DMS53 treated with DMSO at 0.1 percent for 48 hours (cell line): ENCODE results near the gene LSMEM2.
"Not testable (repeated sequence)": the region's sequence is repeated elsewhere in the genome, so short reads cannot be mapped to it uniquely, and the experiment has no call there.

Source experiments
- DNase-seq: peaks from one replicate; lab custom pipeline; 2025; ENCODE audit not compliant: unreplicated experiment; lab: John Stamatoyannopoulos, UW

LSMEM2 gene

DNA sequence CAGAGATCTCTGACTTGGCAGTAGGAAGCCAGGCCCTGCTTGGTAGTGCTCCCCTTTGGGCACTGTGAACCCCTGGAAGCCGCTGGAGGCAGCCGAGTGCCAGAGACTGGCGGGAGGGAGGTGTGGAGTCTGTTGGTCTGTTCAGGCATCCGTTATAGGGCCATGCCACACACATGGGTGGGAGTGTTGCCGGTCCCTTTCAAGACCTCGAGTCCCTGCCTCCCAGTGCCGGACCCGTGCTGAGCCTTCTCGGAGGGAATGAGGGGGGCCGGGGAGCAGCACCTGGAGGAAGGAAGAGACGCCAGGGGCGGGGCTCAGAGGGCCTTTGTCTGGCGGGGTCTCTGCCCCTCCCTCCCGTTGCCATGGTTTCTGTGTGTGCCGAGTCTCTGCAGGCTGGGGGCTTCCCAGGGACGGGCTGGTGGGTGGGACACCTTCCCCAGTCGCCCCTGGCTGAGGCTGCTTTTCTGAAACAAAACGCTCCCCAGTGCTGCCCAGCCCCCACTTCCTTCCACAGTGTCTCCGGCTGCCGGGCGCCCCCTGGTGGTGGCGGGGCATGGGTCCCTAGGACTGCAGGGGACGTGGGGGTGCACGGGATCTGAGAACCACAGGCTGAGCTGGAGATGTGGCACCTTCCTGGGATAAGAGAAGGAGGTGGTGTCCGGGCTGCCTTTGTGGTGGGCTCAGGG lies 32.9 kb upstream of the LSMEM2 start:
- DNase-seq: peak; percentile 15

DNA sequence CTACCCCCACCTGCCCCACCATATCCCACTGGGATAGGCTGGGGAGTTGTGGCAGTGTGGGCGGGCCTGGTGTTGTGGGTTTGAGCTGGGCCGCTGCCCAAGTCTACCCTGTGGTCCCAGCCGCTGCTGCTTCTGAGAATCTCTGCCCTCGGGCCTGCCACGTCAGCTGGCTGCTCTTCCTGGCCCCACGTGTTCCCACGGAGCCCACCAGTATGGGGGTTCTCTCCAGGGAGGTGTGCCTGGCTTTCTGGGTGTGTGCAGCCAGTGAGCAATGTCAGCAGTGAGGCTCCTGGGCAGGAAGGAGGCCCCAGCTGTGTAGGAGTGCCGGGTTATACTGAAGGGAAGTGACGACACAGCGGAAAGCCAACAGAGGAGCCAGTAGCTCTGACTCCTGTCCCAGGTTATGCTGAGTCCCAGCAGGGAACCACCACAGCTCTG lies 32.4 kb upstream of the LSMEM2 start:
- no peak for DNase-seq

DNA sequence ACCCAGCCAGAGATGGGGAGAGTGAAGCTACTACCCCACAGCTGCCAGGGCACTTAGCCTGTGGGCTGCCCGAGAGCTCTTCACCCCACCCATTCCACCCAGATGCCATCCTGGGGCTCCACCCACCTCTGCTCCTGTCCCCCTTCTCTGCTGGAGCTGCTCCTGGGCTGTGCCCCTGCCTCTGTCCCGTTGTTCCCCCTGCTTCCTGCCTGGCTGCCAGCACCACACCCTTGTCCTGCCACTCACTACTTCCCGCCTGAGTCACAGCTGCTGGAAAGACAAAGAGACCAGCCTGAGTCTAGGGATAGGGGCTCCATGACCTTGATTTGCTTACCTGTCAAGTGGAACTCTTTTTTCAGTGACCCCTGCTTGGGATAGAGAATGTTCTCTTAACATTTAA lies 30.5 kb upstream of the LSMEM2 start:
- DNase-seq: no peak

DNA sequence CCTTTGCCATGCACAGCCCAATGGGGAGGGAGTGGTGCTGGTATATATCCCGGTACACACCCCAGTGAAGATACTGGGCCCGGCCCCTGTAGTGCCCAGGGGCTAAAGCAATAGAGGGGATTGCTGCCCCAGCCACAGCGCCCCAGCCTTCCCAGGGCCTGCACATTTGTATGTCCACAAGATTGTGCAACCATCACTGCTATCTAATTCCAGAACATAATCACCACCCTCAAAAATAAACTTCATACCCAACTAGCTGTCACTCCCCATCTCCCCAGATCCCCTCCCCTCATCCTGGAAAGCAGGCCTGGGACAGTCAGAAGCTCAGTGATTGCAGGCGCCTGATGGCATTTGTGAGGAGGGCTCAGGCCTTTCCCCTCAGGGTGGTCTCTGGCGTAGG lies 29.4 kb upstream of the LSMEM2 start:
- no peak for DNase-seq

DNA sequence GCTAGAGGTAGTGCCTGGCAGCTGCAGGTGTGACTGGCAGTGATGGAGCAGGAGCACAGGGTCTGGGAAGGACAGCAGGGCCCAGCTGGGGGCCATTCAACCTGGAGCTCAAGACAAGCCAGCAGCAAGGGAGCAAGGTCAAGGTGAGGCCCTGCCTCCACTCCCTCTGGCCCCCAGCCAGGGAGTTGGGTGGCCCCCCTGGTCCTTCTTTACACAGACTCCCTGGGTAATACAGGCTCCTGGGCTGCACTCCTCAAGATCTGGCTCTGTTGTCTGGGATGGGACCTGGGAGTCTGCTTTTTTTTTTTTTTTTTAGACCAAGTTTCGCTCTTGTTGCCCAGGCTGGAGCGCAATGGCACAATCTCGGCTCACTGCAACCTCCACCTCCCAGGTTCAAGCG lies 28.4 kb upstream of the LSMEM2 start:
- DNase-seq: no peak

DNA sequence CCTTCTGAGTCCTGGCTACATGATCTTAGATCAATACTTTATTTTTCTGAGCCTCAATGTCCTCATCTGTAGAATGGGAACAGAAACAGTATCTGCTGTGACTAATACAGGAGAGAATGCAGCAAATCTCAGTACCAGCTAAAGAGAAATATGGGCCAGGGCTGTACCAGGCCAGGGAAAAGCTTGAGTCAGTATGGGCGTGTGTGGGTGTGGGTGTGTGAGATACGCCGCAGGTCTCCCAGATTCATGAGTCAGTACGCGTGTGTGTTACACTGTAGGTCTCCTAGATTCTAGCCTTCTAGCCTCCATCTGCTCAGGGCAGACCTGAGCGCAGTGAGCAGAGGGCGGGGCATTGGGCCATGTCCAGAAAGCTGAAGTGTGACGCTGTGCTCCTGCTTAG lies 27.7 kb upstream of the LSMEM2 start:
- no peak for DNase-seq

DNA sequence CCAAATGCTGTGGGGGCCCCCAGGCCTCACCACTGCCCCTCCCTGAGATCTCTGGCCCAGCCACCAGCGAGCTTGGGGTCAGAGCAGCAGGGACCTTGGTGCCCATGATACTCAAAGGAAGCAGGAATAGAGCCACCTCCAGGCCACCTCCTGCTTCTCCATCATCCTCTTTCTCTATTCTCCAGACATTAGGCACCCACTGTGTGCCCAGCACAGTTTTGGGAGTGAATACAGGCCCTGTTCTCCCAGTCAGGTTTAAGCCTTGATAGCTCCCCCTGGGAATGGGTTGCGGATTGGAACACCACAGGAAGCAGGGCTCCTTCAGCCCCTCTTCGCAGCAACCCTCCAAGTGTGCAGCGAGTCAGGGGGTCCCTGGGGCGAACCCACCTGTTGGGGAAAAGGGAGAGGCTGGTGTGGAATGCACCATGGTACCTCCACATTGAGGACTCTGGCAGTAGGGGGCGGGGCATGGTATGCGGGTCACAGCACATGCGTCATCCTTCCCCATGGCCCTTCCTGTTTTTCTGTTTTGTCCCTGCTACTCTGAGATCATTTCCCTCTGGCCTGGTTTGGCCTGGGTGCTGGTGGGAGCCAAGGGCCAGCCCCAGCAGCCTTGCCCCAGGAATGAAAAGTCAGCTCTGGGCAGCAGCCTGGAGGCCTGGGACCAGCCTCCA lies 24.2 kb upstream of the LSMEM2 start:
- DNase-seq: no peak

DNA sequence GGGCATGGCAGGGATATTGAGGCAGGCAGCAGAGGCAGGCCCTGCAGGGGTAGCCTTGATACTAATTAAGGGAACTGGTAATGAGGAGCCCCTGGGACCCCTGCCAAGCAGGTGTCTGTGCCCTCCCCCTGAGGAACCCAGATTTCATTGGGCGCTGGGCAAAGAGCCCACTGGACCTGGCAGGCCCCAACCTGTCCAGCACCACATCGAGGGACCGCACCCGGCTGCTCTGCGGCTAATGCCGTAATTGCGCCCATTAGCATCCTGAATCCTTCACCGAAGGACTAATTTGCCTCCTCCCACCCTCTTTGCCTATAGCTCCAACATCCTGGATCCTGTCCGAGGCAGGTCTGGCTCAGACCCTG lies 23.7 kb upstream of the LSMEM2 start:
- DNase-seq: no peak

DNA sequence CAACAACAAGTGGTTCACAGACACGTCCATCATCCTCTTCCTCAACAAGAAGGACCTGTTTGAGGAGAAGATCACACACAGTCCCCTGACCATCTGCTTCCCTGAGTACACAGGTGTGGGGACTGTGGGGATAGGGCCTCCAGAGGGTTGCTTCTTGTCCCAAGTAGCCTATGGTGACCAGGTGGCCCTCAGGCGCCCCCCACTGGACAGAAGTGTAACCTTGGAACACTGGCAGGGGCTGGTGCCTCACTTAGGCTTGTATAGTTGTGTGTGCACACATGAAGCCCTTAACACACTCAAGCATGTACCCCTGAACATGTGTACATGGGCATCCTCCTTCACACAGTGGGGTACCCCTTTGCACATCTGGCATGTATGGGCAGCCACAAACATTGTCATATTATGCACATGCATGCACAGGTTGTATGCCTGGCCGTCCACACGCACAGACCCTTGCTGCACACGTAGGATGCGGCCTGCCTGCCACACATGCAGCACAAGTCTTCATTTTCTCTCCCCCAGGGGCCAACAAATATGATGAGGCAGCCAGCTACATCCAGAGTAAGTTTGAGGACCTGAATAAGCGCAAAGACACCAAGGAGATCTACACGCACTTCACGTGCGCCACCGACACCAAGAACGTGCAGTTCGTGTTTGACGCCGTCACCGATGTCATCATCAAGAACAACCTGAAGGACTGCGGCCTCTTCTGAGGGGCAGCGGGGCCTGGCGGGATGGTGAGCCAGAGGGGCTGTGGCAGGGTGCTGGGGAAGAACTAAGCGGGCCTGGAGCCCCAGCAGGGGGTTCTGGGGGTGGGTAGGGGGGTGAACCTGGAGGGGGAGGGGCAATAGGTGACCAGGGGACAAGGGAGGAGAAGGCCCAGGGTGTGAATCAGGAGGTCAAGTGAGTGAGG lies 21.7 kb upstream of the LSMEM2 start:
- peak; percentile 10 for DNase-seq

DNA sequence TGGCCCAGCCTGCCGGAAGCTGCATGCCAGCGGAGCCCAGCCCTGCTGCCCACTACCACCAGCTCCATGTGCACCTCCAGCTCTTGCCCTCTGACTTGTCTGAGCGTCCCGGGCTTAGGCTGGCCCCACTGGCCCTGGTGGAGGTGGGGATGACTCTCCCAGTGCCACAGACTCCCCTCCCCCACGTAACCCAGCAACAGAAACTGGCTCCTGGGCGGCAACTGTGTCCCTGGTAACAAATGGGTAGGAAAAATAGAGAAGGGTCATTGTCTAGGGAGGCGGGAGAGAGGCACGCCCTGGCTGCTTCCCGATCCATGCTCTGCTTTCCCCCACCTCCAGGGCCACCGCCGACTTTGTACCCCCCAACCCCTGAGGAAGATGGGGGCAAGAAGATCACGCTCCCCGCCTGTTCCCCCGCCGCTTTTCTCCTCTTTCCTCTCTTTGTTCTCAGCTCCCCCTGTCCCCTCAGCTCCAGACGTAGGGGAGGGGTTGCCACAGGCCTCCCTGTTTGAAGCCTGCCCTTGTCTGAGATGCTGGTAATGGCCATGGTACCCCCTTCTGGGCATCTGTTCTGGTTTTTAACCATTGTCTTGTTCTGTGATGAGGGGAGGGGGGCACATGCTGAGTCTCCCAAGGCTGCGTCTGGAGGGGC lies 20.7 kb upstream of the LSMEM2 start:
- no peak for DNase-seq

DNA sequence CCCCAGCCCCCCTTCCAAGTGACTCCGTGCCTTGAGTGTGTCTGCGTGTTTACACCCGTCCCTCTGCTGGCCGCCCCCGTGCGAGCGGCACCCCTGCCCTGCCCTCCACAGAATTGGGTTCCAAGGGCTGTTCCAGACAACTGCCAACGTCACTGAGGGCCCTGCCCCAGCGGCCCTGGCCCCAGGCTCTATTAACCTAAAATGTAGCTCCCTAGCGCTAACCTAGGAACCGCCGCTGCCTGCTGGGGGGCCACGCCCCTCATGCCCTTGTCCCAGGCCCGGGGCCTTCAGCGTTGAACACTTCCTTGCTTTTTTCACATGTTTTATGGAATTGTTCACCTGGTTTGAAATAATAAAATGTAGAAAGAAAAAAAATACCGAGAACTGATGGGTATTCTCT lies 19.9 kb upstream of the LSMEM2 start:
- no peak for DNase-seq

DNA sequence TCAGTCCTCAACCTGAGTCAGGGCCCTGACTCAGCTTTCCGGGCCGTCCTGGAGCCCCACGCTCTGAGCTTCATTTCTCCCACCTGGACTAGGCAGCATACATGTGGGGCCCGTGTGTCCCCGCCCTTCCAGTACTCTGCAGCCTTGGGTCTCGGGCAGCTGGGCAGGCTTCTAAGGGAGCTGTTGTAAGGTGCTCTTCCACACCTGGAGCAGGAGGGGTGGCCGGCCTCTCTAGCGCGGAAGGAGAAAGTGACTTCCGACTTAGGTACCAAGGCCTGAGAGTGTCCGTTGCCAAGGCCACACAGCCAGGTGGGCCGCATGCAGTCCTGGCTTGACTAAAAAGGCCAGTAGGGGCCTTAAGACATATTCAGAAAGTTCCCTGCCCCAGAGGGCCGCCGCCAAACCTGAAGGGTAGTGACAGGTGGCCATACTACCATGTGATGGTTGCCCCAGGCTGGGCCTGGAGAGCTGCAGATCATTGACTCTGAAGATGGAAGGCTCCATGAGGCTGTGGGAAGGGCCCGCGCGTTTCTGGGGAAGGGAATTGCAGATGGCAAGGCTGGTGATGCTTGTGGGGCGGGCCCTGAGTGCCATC lies 19.4 kb upstream of the LSMEM2 start:
- DNase-seq: no peak

DNA sequence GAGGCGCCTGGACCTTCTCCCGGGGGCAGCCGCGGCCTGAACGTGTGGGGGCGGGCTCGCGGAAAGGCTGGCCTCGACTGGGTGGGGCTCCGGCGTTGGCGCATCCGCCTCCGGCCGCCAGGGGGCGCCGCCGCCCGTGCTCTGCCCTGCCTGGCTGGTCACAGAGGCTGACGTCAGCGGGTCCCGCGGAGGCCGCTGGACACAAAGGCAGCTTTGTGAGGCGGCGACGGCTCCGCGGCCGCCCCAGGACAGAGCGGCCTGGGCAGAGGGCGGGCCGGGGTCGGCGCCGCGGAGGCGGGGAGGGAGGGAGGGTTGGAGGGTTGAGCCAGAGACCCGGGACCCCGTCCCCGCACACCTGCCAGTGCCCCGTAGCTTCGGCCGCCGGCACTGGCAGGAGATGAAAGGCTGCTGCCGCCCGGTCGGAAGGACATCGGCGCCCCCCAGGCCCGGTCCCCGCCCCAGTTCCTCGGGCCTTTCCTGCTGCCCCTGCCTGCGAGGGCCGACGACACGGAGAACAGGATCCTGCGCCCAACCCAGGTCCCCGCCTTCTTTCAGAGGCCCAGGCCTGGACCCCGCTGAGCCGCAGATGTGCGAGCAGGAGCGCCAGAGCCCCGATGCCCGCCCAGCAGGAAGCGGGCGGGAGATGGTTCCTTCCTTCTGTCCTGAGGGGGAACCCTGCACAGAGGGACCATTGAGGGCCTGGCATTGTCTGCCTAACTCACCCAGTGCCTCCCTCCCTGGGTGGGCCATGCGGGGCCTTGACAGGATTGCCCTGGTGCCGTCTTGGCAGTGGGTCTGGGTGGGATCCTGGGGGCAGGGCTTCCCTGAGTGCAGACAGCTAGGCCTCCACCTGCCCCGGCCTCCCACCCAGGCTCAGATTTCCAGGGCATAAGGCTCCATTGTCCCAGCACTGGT lies 18.6 kb upstream of the LSMEM2 start:
- no peak for DNase-seq

DNA sequence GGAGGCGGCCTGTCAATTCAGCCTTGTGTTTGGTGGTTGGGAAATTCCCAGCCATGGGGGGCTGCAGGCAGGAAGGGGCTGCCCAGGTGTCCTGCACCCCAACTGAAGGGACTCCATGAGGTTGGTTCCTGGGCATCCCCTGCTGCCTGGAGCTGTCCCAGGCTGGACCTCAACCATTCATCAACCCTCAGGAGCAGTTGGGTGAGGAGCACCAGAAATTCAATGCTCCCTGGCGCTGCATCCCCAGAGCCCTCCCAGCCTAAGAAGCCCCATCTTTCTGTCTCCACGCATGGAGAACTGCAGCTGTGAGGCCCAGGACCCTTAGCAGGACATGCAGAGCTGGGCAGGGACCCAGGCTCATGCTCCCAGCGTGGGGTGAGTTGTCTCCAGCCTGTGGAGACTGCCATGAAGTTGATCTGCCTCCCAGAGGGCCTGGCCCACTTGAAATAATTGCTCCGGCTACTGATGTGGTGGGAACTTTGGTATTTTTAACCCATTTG lies 17.9 kb upstream of the LSMEM2 start:
- no peak for DNase-seq

DNA sequence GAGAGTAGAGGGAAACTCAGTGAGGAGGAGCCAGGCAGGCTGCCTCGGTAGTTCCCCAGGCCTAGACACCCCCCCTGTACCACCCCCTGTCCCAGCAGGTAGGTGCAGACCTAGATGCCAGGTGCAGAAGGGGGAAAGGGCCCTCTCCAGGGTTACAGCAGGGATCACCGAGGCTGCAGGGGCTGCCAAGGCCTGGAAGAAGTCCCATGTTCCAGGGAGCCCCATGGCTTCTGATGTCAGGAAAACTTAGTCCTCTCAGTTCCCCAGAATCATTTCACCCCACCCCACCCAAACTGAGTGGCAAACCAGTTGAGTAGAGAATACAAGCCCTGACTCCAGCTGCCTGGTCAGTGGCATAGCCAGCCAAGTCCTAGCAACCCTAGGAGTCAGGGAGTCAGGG lies 17.4 kb upstream of the LSMEM2 start:
- no peak for DNase-seq

DNA sequence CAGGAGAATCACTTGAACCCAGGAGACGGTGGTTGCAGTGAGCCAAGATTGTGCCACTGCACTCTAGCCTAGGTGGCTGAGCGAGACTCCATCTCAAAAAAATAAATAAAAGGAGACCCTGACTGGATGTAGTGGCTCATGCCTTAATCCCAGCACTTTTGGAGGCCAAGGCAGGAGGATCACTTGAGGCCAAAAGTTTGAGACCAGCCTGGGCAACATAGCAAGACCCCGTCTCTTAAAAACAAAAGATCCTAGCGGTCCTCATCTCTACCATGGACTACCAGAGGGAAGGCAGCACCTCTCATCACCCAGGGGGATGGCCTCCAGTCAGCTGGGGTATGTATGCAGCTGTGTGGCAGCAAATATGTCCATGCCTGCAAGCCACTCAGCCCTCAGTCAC lies 16.7 kb upstream of the LSMEM2 start:
- DNase-seq: not testable (repeated sequence)

DNA sequence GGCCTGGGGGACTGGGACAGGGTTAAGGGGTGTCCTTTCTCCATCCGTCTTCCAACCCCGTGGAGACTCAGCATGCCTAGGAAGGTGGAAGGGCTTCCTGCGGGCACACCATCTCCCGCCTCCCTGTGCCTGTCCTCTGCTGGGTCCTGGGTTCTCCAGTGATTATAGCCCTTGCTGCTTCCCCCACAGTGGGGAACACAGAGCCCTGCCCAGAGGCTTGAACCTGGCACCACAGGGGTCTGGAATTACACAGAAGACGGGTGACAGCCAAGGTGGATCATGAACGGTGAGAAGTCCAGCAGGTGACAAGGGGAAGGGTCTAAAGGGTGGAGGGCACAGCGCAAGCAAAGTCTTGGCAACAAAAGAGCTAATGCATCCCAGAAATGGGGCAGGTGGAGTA lies 16.1 kb upstream of the LSMEM2 start:
- DNase-seq: no peak

DNA sequence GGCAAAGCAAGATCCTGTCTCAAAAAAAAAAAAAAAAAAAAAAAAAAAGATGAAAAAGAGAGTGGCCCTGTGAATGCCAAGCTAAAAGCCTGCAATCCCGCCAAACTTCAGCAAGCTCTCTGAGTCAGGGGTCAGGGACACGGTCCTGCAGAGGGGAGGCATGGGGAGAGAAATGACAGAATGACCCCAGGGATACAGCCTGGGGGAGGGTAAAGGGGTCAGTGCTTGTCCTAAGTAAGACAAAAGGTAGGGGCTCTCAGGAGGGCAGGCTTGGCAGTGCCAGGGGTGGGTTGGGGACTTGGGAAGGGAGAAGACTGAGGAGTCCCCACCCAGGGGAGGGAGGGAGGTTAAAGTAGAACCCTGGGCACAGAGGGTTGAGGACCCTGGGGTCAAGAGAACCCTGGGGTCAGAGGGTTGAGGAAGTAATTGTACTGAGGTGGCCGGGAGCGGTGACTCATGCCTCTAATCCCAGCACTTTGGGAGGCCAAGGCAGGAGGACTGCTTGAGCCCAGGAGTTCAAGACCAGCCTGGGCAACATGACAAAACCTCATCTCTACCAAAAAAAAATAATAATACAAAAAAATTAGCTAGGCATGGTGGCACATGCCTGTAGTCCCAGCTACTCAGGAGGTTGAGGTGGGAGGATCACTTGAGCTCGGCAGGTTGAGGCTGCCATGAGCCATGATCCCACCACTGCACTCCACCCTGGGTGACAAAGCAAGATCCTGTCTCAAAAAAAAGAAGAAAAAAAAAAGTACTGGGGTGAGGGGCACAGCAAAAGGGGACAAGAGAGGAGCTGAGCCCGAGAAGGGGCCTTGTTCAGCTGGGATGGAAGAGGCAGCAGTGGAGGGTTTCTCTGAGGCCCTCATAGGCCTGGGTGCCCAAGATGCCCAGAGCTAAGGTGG lies 15.2 kb upstream of the LSMEM2 start:
- DNase-seq: no peak
